Caki2 (cell line): ENCODE results near the gene RANBP6. TPM values are rescaled to one million over a fixed set of nuclear protein-coding genes. Genes with fewer than 3 reads are reported as not detected.
A peak's percentile ranks its signal among the peaks of the same experiment; 100 is the strongest.
"Not testable (repeated sequence)": the region's sequence is repeated elsewhere in the genome, so short reads cannot be mapped to it uniquely, and the experiment has no call there.

Experiments used
- DNase-seq: peaks from one replicate; pipeline ENCODE4 v3.0.0-alpha.2; 2015; ENCODE audit warnings: low read depth
- in situ Hi-C: cut with HindIII; loops from 2 replicates; pipeline ENCODE4 v1.10.0; 2016; ENCODE audit warnings: low sequenced_read_pairs, low pct_unique_long_range_greater_than_20kb, mixed read lengths
- total RNA-seq: library from RNA; depleted of rRNA; stranded (reverse); fragments of >200 nt; shearing (Covaris generic); gene quantifications from 2 replicates; pipeline ENCODE4 v1.2.3, GENCODE V29; 2014; ENCODE audit warnings: low replicate concordance; rRNA removed

The RANBP6 gene
- 4.6 and 5.6 TPM in 2 replicates for total RNA-seq

GRCh38 chr9:6015278-6016157 is at the start of gene RANBP6:
Gene RANBP6 (minus strand): TSS chr9:6015624. CDS start chr9:6015607, 17 bp downstream.
- peak; percentile 80 for DNase-seq

GRCh38 chr9:6063146-6063545 is 47.7 kb upstream of the RANBP6 start:
- in situ Hi-C loops, DNase-seq: not testable (repeated sequence)

More at GRCh38 chr9:6015278-6016157, at the start of gene RANBP6:
- in situ Hi-C loops = no loop called here

GRCh38 chr9:6055666-6056065 is 40.2 kb upstream of the RANBP6 start:
- in situ Hi-C loops = no loop called here
- DNase-seq = no peak

GRCh38 chr9:6055216-6055615 is 39.8 kb upstream of the RANBP6 start:
- in situ Hi-C loops = no loop called here
- DNase-seq = peak; percentile 68

- peak; percentile 45 for DNase-seq
- in situ Hi-C loops = no loop called here
These were observed 39.1 kb upstream of the RANBP6 start for GRCh38 chr9:6054280-6055099.

- no peak for DNase-seq
- in situ Hi-C loops = no loop called here
These were observed 37.0 kb upstream of the RANBP6 start for GRCh38 chr9:6052293-6052919.

- in situ Hi-C loops = no loop called here
- DNase-seq = no peak
These were observed 36.1 kb upstream of the RANBP6 start for GRCh38 chr9:6051511-6051950.

- DNase-seq = no peak
- in situ Hi-C loops = no loop called here
These were observed 34.4 kb upstream of the RANBP6 start for GRCh38 chr9:6049798-6050197.

- in situ Hi-C loops = no loop called here
- no peak for DNase-seq
These were observed 32.6 kb upstream of the RANBP6 start for GRCh38 chr9:6048039-6048438.

- DNase-seq = no peak
- in situ Hi-C loops = no loop called here
These were observed 31.6 kb upstream of the RANBP6 start for GRCh38 chr9:6047020-6047419.

GRCh38 chr9:6045364-6045763 is 29.9 kb upstream of the RANBP6 start:
- DNase-seq = no peak
- in situ Hi-C loops = no loop called here

GRCh38 chr9:6040077-6040476 is 24.7 kb upstream of the RANBP6 start:
- DNase-seq = no peak
- in situ Hi-C loops = no loop called here

- no peak for DNase-seq
- in situ Hi-C loops = no loop called here
These were observed 21.0 kb upstream of the RANBP6 start for GRCh38 chr9:6036391-6036790.

- peak; percentile 58 for DNase-seq
- in situ Hi-C loops = no loop called here
These were observed 19.5 kb upstream of the RANBP6 start for GRCh38 chr9:6034954-6035353.

- in situ Hi-C loops = no loop called here
These were observed 14.3 kb upstream of the RANBP6 start for GRCh38 chr9:6029604-6030274.

GRCh38 chr9:6024035-6024554 is 8.7 kb upstream of the RANBP6 start:
- in situ Hi-C loops = no loop called here
- peak; percentile 23 for DNase-seq

More at GRCh38 chr9:6029604-6030274, 14.3 kb upstream of the RANBP6 start:
- DNase-seq = no peak

- DNase-seq, in situ Hi-C loops: not testable (repeated sequence)
These were observed 1.6 kb upstream of the RANBP6 start for GRCh38 chr9:6016975-6017374.
